SK-N-MC (cell line): ENCODE data around the gene NFRKB.

Source experiments
- EZH2 ChIP-seq: fragments of 200-600 bp; sonication (generic); IDR thresholded peaks from one replicate; pipeline ENCODE4 v1.6.1; 2017; ENCODE audit warnings: antibody characterized with exemption
- POLR2AphosphoS5 ChIP-seq: IDR thresholded peaks from 2 replicates; pipeline ENCODE4 v1.6.1; 2012; ENCODE audit warnings: mild to moderate bottlenecking, low read depth, low read length, borderline replicate concordance

GRCh38 chr11:129933891-129934290 lies 38.5 kb upstream of the NFRKB start:
- no peak for TF ChIP-seq EZH2
- no peak for TF ChIP-seq POLR2AphosphoS5
